ENCODE data around the gene ACSL1. TPM values are rescaled to one million over a fixed set of nuclear protein-coding genes. Genes with fewer than 3 reads are reported as not detected.

Gene ACSL1
- total and polyA plus RNA-seq, 2 experiments from 2014 or later, result 6.2 to 13.1 TPM

GRCh38 chr4:184790826-184791225, 34.9 kb downstream of the ACSL1 start:
- Histone ChIP-seq H3K36me3 (ENCODE audit: insufficient read depth) (peaks cover 4% of the 10 kb centered on the region; the same call in 1 of the 2 replicates), H3K4me3 (no peak overlapping the region), H3K4me1 (ENCODE audit: insufficient read depth) (peaks cover 13% of the 10 kb centered on the region), H3K79me2 (replicated peaks; ENCODE audit: insufficient read depth) (no peaks in the 10 kb centered on the region), H3K4me2 (no peak overlapping the region), H3K27ac (ENCODE audit: low read depth) (no peak overlapping the region), H3K9me2 (ENCODE audit: insufficient read depth) (peaks cover 4% of the 10 kb centered on the region; the same call in 1 of the 2 replicates), H3K27me3 (ENCODE audit: insufficient read depth) (no peaks in the 10 kb centered on the region), H3F3A (replicated peaks; ENCODE audit: low read depth) (no peaks in the 10 kb centered on the region), H2AFZ (no peak overlapping the region), H4K20me1 (replicated peaks; ENCODE audit: insufficient read depth) (no peaks in the 10 kb centered on the region)
- peaks cover 8% of the 10 kb centered on the region for H3K27me3 Mint-ChIP-seq (ENCODE audit: insufficient read depth, low read depth, poor library complexity)
- no peaks in the 10 kb centered on the region for H3K9me3 Mint-ChIP-seq
- TF ChIP-seq ZNF462 (CRISPR knock-in tag; IDR thresholded peaks at IDR 0.05), result no peak
- TF ChIP-seq ETS1 (IDR thresholded peaks at IDR 0.05), result no peak
- no peak for TF ChIP-seq POLR2AphosphoS5 (IDR thresholded peaks at IDR 0.05; ENCODE audit: low read depth)
- TF ChIP-seq STAT1 (IDR thresholded peaks at IDR 0.05; ENCODE audit: unreplicated experiment), result no peak
- TF ChIP-seq ZNF114 (CRISPR knock-in tag; IDR thresholded peaks at IDR 0.05), result no peak
- TF ChIP-seq EZH2phosphoT487 (IDR thresholded peaks at IDR 0.05; ENCODE audit: unreplicated experiment), result no peak
- TF ChIP-seq NANOG (IDR thresholded peaks at IDR 0.05; ENCODE audit: borderline replicate concordance), result no peak
- no peak for TF ChIP-seq JUNB (IDR thresholded peaks at IDR 0.05; ENCODE audit: unreplicated experiment)
- no peak for TF ChIP-seq EZH2 (IDR thresholded peaks at IDR 0.05; ENCODE audit: low read depth, unreplicated experiment)
- TF ChIP-seq CREB1 (CRISPR knock-in tag; IDR thresholded peaks at IDR 0.05; ENCODE audit: low read depth), result no peak
- no peak for TF ChIP-seq REST (IDR thresholded peaks at IDR 0.05; ENCODE audit: unreplicated experiment)
- no peak for ATAC-seq
- no peak overlapping the region for H3K4me3 Mint-ChIP-seq
- DNase-seq (ENCODE audit: low spot score), result no peak
- H3K36me3 Mint-ChIP-seq (ENCODE audit: low read depth), result no peaks in the 10 kb centered on the region
- H3K27ac Mint-ChIP-seq, result no peak overlapping the region
- peaks cover 14% of the 10 kb centered on the region for H3K4me1 Mint-ChIP-seq

Data from GM23338 (cell line).